ENCODE results near the gene PCDHA6.
"Not testable (repeated sequence)": the region's sequence is repeated elsewhere in the genome, so short reads cannot be mapped to it uniquely, and the experiment has no call there.

PCDHA6 gene

GRCh38 chr5:140808241-140808888 lies 19.4 kb upstream of the PCDHA6 start:
- DNase-seq (ENCODE audit: low read depth, low spot score); H3K4me3 ChIP-seq (ENCODE audit: low read length): not testable (repeated sequence)

- DNase-seq (ENCODE audit: low read depth, low spot score), result no peak
- H3K4me3 ChIP-seq (ENCODE audit: low read length), result no peak overlapping the region
Observed at GRCh38 chr5:140808889-140809291, 18.9 kb upstream of the PCDHA6 start.

- H3K4me3 ChIP-seq (ENCODE audit: low read length), result no peak within 1 kb of the TSS
- peak; percentile 37 for DNase-seq (ENCODE audit: low read depth, low spot score)
Observed at GRCh38 chr5:140821375-140822280, 6.1 kb upstream of the PCDHA6 start, which contains the start of gene PCDHA5. PCDHA5 (plus strand) TSS chr5:140821613.

GRCh38 chr5:140822281-140822629 lies 5.5 kb upstream of the PCDHA6 start:
- H3K4me3 ChIP-seq (ENCODE audit: low read length), result no peak overlapping the region
- no peak for DNase-seq (ENCODE audit: low read depth, low spot score)

- not testable (repeated sequence) for H3K4me3 ChIP-seq (ENCODE audit: low read length); DNase-seq (ENCODE audit: low read depth, low spot score)
Observed at GRCh38 chr5:140822969-140823368, 4.8 kb upstream of the PCDHA6 start.

- H3K4me3 ChIP-seq (ENCODE audit: low read length), result no peak overlapping the region
- DNase-seq (ENCODE audit: low read depth, low spot score), result no peak
Observed at GRCh38 chr5:140823475-140823874, 4.3 kb upstream of the PCDHA6 start.

- no peak overlapping the region for H3K4me3 ChIP-seq (ENCODE audit: low read length)
- no peak for DNase-seq (ENCODE audit: low read depth, low spot score)
Observed at GRCh38 chr5:140828362-140828737, 590 bp downstream of the PCDHA6 start.

- not testable (repeated sequence) for DNase-seq (ENCODE audit: low read depth, low spot score); H3K4me3 ChIP-seq (ENCODE audit: low read length)
Observed at GRCh38 chr5:140829511-140830501, 2.0 kb downstream of the PCDHA6 start.

- no peak for DNase-seq (ENCODE audit: low read depth, low spot score)
- no peak within 1 kb of the TSS for H3K4me3 ChIP-seq (ENCODE audit: low read length)
Observed at GRCh38 chr5:140833993-140834392, 6.2 kb downstream of the PCDHA6 start, which contains the start of gene PCDHA7. PCDHA7 (plus strand) TSS chr5:140834269; CDS start chr5:140834384, 115 bp downstream.

- H3K4me3 ChIP-seq (ENCODE audit: low read length); DNase-seq (ENCODE audit: low read depth, low spot score): not testable (repeated sequence)
Observed at GRCh38 chr5:140834439-140835008, 6.8 kb downstream of the PCDHA6 start.

GRCh38 chr5:140835622-140836510 lies 8.1 kb downstream of the PCDHA6 start:
- no peak overlapping the region for H3K4me3 ChIP-seq (ENCODE audit: low read length)
- DNase-seq (ENCODE audit: low read depth, low spot score), result no peak

GRCh38 chr5:140840978-140841962 lies 13.5 kb downstream of the PCDHA6 start, which contains the start of gene PCDHA8:
PCDHA8 (plus strand) TSS chr5:140841187; CDS start chr5:140841322, 135 bp downstream.
- peak within 1 kb of the TSS; percentile 32 for H3K4me3 ChIP-seq (ENCODE audit: low read length)
- peak; percentile 42 for DNase-seq (ENCODE audit: low read depth, low spot score)

GRCh38 chr5:140842798-140843733 lies 15.3 kb downstream of the PCDHA6 start:
- H3K4me3 ChIP-seq (ENCODE audit: low read length), result no peak overlapping the region
- no peak for DNase-seq (ENCODE audit: low read depth, low spot score)

GRCh38 chr5:140848139-140849102 lies 20.7 kb downstream of the PCDHA6 start, which contains the start of gene PCDHA9:
PCDHA9 (plus strand) TSS chr5:140848382; CDS start chr5:140848496, 114 bp downstream.
- DNase-seq (ENCODE audit: low read depth, low spot score); H3K4me3 ChIP-seq (ENCODE audit: low read length): not testable (repeated sequence)

Data from Jurkat, Clone E6-1 (cell line).